HEK293T (cell line): Measurements from ENCODE around the gene MERTK.
"Not testable (repeated sequence)": the region's sequence is repeated elsewhere in the genome, so short reads cannot be mapped to it uniquely, and the experiment has no call there.

ENCODE experiments used
- CTCF ChIA-PET: fragments of 350-600 bp; formaldehyde crosslinking; extraction: SDS; loops from one replicate; lab custom pipeline; 2021; ENCODE audit warnings: antibody characterized with exemption, inconsistent platforms; lab: Yijun Ruan, JAX
- POLR2A ChIA-PET: fragments of 350-600 bp; formaldehyde crosslinking; extraction: SDS; loops from one replicate; lab custom pipeline; 2020; ENCODE audit warnings: antibody characterized with exemption, inconsistent platforms; lab: Yijun Ruan, JAX
- DNase-seq: peaks from one replicate; pipeline ENCODE4 v3.0.0; 2012; ENCODE audit warnings: mixed read lengths; ENCODE audit errors: extremely low spot score
- ARNT ChIP-seq: fragments of 450-650 bp; IDR thresholded peaks from 2 replicates; pipeline ENCODE4 v1.6.1; 2017; ENCODE audit warnings: mild to moderate bottlenecking
- BHLHE40 ChIP-seq: fragments of 450-650 bp; IDR thresholded peaks from 2 replicates; pipeline ENCODE4 v1.6.1; 2016; ENCODE audit warnings: mild to moderate bottlenecking, moderate library complexity, borderline replicate concordance
- CTBP1 ChIP-seq: fragments of 450-650 bp; IDR thresholded peaks from 2 replicates; pipeline ENCODE4 v1.6.1; 2016; ENCODE audit warnings: borderline replicate concordance
- ELF4 ChIP-seq: fragments of 450-650 bp; IDR thresholded peaks from 2 replicates; pipeline ENCODE4 v1.6.1; 2017; ENCODE audit warnings: antibody characterized with exemption
- FOXA1 ChIP-seq: fragments of 450-650 bp; IDR thresholded peaks from 2 replicates; pipeline ENCODE4 v1.6.1; 2016; ENCODE audit warnings: mild to moderate bottlenecking
- FOXK2 ChIP-seq: fragments of 450-650 bp; IDR thresholded peaks from 2 replicates; pipeline ENCODE4 v1.6.1; 2016; ENCODE audit warnings: mild to moderate bottlenecking
- FOXM1 ChIP-seq: fragments of 450-650 bp; IDR thresholded peaks from 2 replicates; pipeline ENCODE4 v1.6.1; 2017; ENCODE audit warnings: mild to moderate bottlenecking, borderline replicate concordance
- HDGF ChIP-seq: fragments of 450-650 bp; IDR thresholded peaks from 2 replicates; pipeline ENCODE4 v1.6.1; 2017; ENCODE audit warnings: antibody characterized with exemption, borderline replicate concordance
- L3MBTL2 ChIP-seq: fragments of 450-650 bp; conservative IDR thresholded peaks from 2 replicates; pipeline ENCODE4 v1.6.1; 2016; ENCODE audit warnings: mild to moderate bottlenecking
- LEF1 ChIP-seq: fragments of 450-650 bp; IDR thresholded peaks from 2 replicates; pipeline ENCODE4 v1.6.1; 2017; ENCODE audit warnings: mild to moderate bottlenecking, borderline replicate concordance
- NFRKB ChIP-seq: fragments of 450-650 bp; IDR thresholded peaks from 2 replicates; pipeline ENCODE4 v1.6.1; 2016; ENCODE audit warnings: mild to moderate bottlenecking, moderate library complexity
- SP1 ChIP-seq: fragments of 450-650 bp; IDR thresholded peaks from 2 replicates; pipeline ENCODE4 v1.6.1; 2017
- SUZ12 ChIP-seq: fragments of 450-650 bp; IDR thresholded peaks from 2 replicates; pipeline ENCODE4 v1.6.1; 2016; ENCODE audit warnings: mild to moderate bottlenecking
- TARDBP ChIP-seq: fragments of 450-650 bp; IDR thresholded peaks from 2 replicates; pipeline ENCODE4 v1.6.1; 2016
- ZNF384 ChIP-seq: fragments of 450-650 bp; IDR thresholded peaks from 2 replicates; pipeline ENCODE4 v1.6.1; 2016
- TF ChIP-seq, protein P1 (sequence below): fragments of 450-650 bp; IDR thresholded peaks from 2 replicates; pipeline ENCODE4 v1.6.1; 2016

Gene MERTK

DNA sequence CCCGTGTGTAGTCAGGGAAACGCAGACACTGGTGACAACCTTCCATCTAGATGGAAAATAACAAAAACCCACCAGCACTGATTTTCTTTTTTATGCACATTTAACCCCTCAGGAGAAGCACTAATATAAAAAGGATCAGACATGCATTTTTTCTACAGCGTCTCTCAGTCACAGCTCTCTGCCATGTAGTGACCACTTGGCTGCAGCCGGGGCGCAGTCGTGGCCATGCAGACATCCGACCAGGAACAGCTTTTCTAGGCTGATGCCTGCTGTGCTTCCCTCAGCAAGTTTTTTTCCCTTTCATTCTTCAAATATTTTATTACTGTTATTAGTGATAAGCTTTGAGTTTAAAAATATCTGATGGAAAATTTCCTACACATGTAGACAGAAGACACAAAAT is 63.3 kb downstream of the MERTK start:
- DNase-seq = no peak
- ChIA-PET CTCF (interaction anchor here (0.7 kb wide), 1 partner anchor 18 kb away, joined by 3 read pairs; no protein-coding TSS in a partner anchor), POLR2A (no interaction called here)
- TF ChIP-seq LEF1 (no peak), L3MBTL2 (no peak), FOXK2 (no peak), FOXM1 (no peak), TARDBP (no peak)

DNA sequence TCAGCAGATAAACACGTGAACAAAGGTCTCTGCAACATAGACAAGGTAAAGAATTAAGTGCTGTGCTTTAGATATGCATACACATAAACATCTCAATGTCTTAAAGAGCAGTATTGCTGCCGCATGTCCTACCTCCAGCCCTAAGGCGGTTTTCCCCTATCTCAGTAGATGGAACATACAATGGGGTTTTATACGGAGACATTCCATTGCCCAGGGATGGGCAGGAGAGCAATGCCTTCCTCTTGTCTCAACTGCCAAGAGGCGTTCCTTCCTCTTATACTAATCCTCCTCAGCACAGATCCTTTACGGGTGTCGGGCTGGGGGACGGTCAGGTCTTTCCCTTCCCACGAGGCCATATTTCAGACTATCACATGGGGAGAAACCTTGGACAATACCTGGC is 64.7 kb downstream of the MERTK start:
- POLR2A ChIA-PET, CTCF ChIA-PET, DNase-seq: not testable (repeated sequence)

DNA sequence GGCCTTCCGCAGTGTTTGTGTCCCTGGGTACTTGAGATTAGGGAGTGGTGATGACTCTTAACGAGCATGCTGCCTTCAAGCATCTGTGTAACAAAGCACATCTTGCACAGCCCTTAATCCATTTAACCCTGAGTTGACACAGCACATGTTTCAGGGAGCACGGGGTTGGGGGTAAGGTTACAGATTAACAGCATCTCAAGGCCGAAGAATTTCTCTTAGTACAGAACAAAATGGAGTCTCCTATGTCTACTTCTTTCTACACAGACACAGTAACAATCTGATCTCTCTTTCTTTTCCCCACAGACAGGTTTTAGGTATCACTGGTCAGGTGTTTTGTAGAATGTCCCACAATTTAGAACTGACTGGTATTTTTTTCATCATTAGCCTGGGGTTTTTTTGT is 65.1 kb downstream of the MERTK start:
- POLR2A ChIA-PET, CTCF ChIA-PET, DNase-seq: not testable (repeated sequence)

DNA sequence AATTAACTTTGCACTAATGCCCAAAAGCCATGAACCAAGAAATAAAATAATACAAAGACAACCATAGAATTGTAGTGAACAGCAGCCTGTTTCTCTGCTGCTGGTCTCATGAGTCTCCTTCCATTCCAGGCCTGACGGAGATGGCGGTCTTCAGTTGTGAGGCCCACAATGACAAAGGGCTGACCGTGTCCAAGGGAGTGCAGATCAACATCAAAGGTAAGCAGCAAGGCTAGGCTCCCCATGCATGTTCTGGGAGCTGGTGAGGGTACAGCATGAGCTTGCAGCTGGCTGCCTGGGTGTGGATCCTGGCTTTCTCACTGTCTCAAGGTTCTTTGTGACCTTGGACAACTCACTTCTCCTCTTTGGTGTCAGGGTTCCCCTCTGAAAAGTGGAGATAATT is 66.7 kb downstream of the MERTK start:
- POLR2A ChIA-PET = no interaction called here
- TF ChIP-seq SP1 (no peak), FOXM1 (no peak), TARDBP (no peak), ARNT (no peak), LEF1 (no peak), CTBP1 (no peak), SUZ12 (no peak), FOXK2 (no peak), ZNF384 (no peak), HDGF (no peak), NFRKB (no peak), FOXA1 (no peak), ELF4 (no peak), L3MBTL2 (no peak), BHLHE40 (no peak)
- TF ChIP-seq, protein P1, sequence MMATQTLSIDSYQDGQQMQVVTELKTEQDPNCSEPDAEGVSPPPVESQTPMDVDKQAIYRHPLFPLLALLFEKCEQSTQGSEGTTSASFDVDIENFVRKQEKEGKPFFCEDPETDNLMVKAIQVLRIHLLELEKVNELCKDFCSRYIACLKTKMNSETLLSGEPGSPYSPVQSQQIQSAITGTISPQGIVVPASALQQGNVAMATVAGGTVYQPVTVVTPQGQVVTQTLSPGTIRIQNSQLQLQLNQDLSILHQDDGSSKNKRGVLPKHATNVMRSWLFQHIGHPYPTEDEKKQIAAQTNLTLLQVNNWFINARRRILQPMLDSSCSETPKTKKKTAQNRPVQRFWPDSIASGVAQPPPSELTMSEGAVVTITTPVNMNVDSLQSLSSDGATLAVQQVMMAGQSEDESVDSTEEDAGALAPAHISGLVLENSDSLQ = no peak
- no peak for DNase-seq
- CTCF ChIA-PET = interaction anchor here (0.5 kb wide), 1 partner anchor 47 kb away, joined by 3 read pairs; no protein-coding TSS in a partner anchor

DNA sequence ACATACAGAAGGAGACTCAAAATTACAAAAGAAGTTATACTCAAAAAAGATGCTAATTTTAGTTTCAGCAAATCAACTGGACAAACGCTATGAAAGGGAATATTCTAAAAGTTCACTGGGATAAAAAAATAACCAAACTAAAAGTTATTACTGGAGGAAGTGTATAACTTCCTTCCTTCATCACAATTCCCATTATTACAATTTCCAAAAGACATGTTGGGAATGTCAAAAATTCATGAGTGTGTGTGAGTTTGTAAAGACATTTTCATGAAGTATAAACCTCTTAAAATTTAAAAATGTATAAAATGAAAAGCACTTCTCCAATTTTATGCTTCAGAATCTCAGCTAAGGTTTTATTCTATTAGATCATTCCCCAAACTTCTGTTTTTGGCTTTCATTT is 67.8 kb downstream of the MERTK start:
- POLR2A ChIA-PET = no interaction called here

DNA sequence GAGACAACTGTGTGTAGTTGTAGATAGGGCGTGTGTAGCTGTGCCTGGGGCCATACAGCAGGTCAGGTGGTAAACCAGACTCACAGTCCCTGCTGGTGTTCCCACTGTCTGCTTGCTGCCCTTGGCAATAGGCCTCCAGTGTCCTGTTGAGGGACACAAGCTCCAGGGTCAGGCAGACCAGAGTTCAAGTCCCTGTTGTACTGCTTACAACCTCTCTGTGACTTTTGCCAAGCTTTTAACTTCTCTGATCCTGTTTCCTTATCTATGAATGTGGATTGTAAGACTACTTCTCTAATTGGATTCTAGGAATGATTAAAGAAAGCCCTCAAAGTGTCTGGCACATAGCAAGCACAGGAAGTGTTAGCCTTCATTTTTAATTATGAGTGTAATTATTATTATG is 68.6 kb downstream of the MERTK start:
- POLR2A ChIA-PET = no interaction called here
- CTCF ChIA-PET = no interaction called here
- TF ChIP-seq L3MBTL2 (no peak), NFRKB (no peak), ELF4 (no peak), LEF1 (no peak), FOXA1 (no peak), CTBP1 (no peak), FOXM1 (no peak), ZNF384 (no peak), SUZ12 (no peak), FOXK2 (no peak), SP1 (no peak), HDGF (no peak), BHLHE40 (no peak), ARNT (no peak), TARDBP (no peak)
- TF ChIP-seq, protein P1 = no peak
- DNase-seq = no peak

More for the DNA sequence above, 67.8 kb downstream of the MERTK start:
- CTCF ChIA-PET = interaction anchor here (0.6 kb wide), 1 partner anchor 1289 kb away, joined by 3 read pairs; no protein-coding TSS in a partner anchor
- no peak for DNase-seq
- no peak for TF ChIP-seq FOXK2
- TF ChIP-seq, protein P1 = no peak

DNA sequence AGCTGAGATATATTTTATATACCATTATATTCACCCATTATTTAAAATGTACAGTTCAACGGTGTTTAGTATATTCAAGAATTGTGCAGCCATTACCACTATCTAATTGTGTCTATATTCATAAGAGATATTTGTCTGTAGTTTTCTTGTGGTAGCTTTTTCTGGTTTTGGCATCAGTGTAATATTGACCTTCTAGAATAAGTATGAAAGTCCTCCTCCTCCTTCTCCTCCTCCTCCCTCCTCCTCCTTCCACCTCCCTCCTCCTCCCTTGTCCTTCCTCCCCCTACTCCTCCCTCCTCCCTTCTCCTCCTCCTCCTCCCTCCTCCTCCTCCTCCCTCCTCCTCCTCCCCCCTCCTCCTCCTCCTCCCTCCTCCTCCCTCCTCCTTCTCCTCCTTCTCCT is 72.0 kb downstream of the MERTK start:
- CTCF ChIA-PET = no interaction called here
- DNase-seq = no peak
- no peak for TF ChIP-seq LEF1
- TF ChIP-seq ZNF384 = no peak
- no peak for TF ChIP-seq FOXM1
- no peak for TF ChIP-seq FOXA1
- TF ChIP-seq, protein P1 = no peak
- TF ChIP-seq ELF4 = no peak
- TF ChIP-seq CTBP1 = no peak
- TF ChIP-seq BHLHE40 = no peak
- no peak for TF ChIP-seq SUZ12
- no peak for TF ChIP-seq ARNT
- no peak for TF ChIP-seq HDGF
- POLR2A ChIA-PET = no interaction called here
